ENCODE measurements around the gene TSPAN14. TPM values are rescaled to one million over a fixed set of nuclear protein-coding genes. Genes with fewer than 3 reads are reported as not detected.

The TSPAN14 gene
- total and polyA plus RNA-seq, 2 experiments from 2014 or later: 65.9 to 104 TPM

GRCh38 chr10:80537736-80538480 lies 83.8 kb downstream of the TSPAN14 start, which contains the start of gene SH2D4B:
Gene SH2D4B (plus strand): TSS chr10:80537902. CDS start chr10:80538332, 430 bp downstream.
- Histone ChIP-seq H3K9me3 (ENCODE audit: low read depth) (no peaks in the 10 kb centered on the region), H3K27me3 (no peaks in the 10 kb centered on the region), H3K4me2 (no peak within 1 kb of the TSS), H2AFZ (no peak within 1 kb of the TSS), H3K4me1 (ENCODE audit: insufficient read depth) (peaks cover 9% of the 10 kb centered on the region), H3K4me3 (no peak within 1 kb of the TSS), H3K27ac (peak within 1 kb of the TSS; percentile 42), H3K36me3 (replicated peaks; ENCODE audit: insufficient read depth, low read depth) (no peaks in the 10 kb centered on the region), H3K9me2 (replicated peaks; ENCODE audit: insufficient read depth) (no peaks in the 10 kb centered on the region), H4K20me1 (ENCODE audit: insufficient read depth, poor library complexity, severe bottlenecking) (no peaks in the 10 kb centered on the region), H3K79me2 (no peaks in the 10 kb centered on the region)
- DNase-seq (ENCODE audit: low spot score): no peak
- 90% methylated on average over 19 of the region's 19 CpGs for WGBS (ENCODE audit: low lambda C conversion rate, missing lambda C conversion rate)
- no peak for TF ChIP-seq EZH2 (IDR thresholded peaks at IDR 0.05; ENCODE audit: borderline replicate concordance)
- TF ChIP-seq, protein P1, sequence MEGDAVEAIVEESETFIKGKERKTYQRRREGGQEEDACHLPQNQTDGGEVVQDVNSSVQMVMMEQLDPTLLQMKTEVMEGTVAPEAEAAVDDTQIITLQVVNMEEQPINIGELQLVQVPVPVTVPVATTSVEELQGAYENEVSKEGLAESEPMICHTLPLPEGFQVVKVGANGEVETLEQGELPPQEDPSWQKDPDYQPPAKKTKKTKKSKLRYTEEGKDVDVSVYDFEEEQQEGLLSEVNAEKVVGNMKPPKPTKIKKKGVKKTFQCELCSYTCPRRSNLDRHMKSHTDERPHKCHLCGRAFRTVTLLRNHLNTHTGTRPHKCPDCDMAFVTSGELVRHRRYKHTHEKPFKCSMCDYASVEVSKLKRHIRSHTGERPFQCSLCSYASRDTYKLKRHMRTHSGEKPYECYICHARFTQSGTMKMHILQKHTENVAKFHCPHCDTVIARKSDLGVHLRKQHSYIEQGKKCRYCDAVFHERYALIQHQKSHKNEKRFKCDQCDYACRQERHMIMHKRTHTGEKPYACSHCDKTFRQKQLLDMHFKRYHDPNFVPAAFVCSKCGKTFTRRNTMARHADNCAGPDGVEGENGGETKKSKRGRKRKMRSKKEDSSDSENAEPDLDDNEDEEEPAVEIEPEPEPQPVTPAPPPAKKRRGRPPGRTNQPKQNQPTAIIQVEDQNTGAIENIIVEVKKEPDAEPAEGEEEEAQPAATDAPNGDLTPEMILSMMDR (IDR thresholded peaks at IDR 0.05; ENCODE audit: poor library complexity): no peak
- no peak for TF ChIP-seq EZH2phosphoT487 (IDR thresholded peaks at IDR 0.05; ENCODE audit: low read depth, severe bottlenecking, unreplicated experiment)

DNA sequence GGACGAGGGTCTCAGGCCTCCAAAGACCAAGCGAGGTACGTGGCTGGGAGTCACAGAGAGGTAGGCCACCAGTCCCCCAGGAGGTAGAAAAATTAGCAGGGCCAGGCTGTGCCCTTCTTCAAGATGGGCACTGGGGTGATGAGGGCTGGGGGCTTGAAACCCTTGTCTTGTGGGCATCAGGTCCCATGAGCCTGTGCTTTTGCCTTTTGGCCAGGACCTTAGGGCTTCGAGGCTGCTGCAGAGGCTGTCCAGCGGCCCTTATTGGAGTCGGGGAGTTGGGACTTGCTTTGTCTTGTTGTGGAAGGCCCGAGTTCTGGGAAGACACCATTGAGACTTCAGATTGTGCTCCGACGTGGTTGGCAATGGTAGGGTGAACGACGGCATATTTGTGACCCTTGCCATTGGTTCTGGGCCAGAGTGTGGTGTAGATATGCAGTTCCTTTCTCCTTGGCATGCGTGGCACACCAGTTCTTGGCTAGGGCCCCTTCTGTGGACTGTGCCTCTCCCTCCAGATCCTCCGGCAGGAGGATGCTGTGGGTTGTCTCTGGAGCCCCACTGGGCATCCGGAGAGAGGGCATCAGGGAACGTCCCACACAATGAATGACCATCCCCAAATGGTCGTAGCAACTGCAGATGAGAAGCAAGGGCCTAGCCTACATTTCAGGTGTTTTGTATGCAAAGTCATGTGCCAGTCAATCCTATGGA lies 84.5 kb downstream of the TSPAN14 start:
- 89% methylated on average over 16 of the region's 16 CpGs for WGBS (ENCODE audit: low lambda C conversion rate, missing lambda C conversion rate)
- DNase-seq (ENCODE audit: low spot score): no peak

DNA sequence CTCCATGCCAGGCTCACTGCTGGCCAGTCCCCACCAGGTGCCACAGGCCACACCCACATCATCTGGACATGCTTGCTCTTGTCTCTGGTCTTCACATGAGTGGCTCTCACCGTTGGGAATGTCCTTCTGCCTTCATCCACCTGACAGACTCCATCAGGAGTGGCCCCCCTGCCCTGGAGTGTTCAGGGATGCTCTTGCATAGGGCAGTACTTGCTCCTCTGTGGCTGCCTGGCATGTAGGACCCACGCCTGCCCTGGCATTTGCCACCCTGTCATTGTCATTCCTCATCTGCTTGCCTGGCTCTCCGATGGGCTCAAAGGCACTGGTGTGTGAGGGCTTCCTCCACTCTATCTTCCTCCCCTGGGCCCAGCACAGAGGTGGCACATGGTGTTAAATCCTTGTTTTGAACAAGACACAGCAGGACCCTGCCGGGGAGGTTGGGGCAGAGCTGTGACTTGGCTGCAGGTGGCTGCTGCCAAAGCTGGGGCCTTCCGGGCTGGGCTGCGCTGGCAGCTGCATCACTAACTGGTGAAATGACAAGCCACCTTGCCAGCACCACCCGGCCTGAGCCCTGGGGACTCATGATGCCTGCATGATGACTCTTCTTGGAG lies 85.4 kb downstream of the TSPAN14 start:
- peaks cover 9% of the 10 kb centered on the region for H3K4me1 ChIP-seq (ENCODE audit: insufficient read depth)
- no peak for DNase-seq (ENCODE audit: low spot score)
- H3K9me2 ChIP-seq (replicated peaks; ENCODE audit: insufficient read depth): no peaks in the 10 kb centered on the region
- H3K4me3 ChIP-seq: no peak overlapping the region
- no peaks in the 10 kb centered on the region for H3K79me2 ChIP-seq
- 89% methylated on average over 7 of the region's 7 CpGs for WGBS (ENCODE audit: low lambda C conversion rate, missing lambda C conversion rate)
- H3K9me3 ChIP-seq (ENCODE audit: low read depth): no peaks in the 10 kb centered on the region
- no peak overlapping the region for H3K27ac ChIP-seq
- no peak overlapping the region for H2AFZ ChIP-seq
- no peak overlapping the region for H3K4me2 ChIP-seq
- no peaks in the 10 kb centered on the region for H4K20me1 ChIP-seq (ENCODE audit: insufficient read depth, poor library complexity, severe bottlenecking)
- TF ChIP-seq EZH2 (IDR thresholded peaks at IDR 0.05; ENCODE audit: borderline replicate concordance): no peak
- TF ChIP-seq EZH2phosphoT487 (IDR thresholded peaks at IDR 0.05; ENCODE audit: low read depth, severe bottlenecking, unreplicated experiment): no peak
- TF ChIP-seq, protein P1 (IDR thresholded peaks at IDR 0.05; ENCODE audit: poor library complexity): no peak
- H3K36me3 ChIP-seq (replicated peaks; ENCODE audit: insufficient read depth, low read depth): no peaks in the 10 kb centered on the region
- H3K27me3 ChIP-seq: no peaks in the 10 kb centered on the region

More for the DNA sequence above, 84.5 kb downstream of the TSPAN14 start:
- Histone ChIP-seq H3K36me3 (replicated peaks; ENCODE audit: insufficient read depth, low read depth) (no peaks in the 10 kb centered on the region), H3K4me1 (ENCODE audit: insufficient read depth) (peaks cover 9% of the 10 kb centered on the region), H3K4me2 (no peak overlapping the region), H4K20me1 (ENCODE audit: insufficient read depth, poor library complexity, severe bottlenecking) (no peaks in the 10 kb centered on the region), H2AFZ (no peak overlapping the region), H3K79me2 (no peaks in the 10 kb centered on the region), H3K27ac (no peak overlapping the region), H3K4me3 (no peak overlapping the region), H3K27me3 (no peaks in the 10 kb centered on the region), H3K9me3 (ENCODE audit: low read depth) (no peaks in the 10 kb centered on the region), H3K9me2 (replicated peaks; ENCODE audit: insufficient read depth) (no peaks in the 10 kb centered on the region)
- no peak for TF ChIP-seq EZH2phosphoT487 (IDR thresholded peaks at IDR 0.05; ENCODE audit: low read depth, severe bottlenecking, unreplicated experiment)
- TF ChIP-seq EZH2 (IDR thresholded peaks at IDR 0.05; ENCODE audit: borderline replicate concordance): no peak
- TF ChIP-seq, protein P1 (IDR thresholded peaks at IDR 0.05; ENCODE audit: poor library complexity): no peak

Measured in hepatocyte (in vitro differentiated cells).